OCI-LY7 (cell line): ENCODE data around the gene MCF2L2. TPM values are rescaled to one million over a fixed set of nuclear protein-coding genes. Genes with fewer than 3 reads are reported as not detected.
A peak's percentile ranks its signal among the peaks of the same experiment; 100 is the strongest.

Experiments
- BruUV-seq: library from RNA; stranded (reverse); fragments of 400-500 nt; replicated peaks from 2 replicates; lab custom pipeline; 2021; lab: Mats Ljungman, UMichigan
- CTCF ChIA-PET: fragments of 300-600 bp; sonication (Branson Sonifier 250); formaldehyde crosslinking; loops from one replicate; lab custom pipeline; 2022; ENCODE audit warnings: antibody characterized with exemption; ENCODE audit not compliant: unreplicated experiment; lab: Charles Lee
- POLR2A ChIA-PET: fragments of 300-600 bp; sonication (Branson Sonifier 250); formaldehyde crosslinking; loops from one replicate; lab custom pipeline; 2022; ENCODE audit warnings: antibody characterized with exemption; lab: Charles Lee
- DNase-seq: peaks from one replicate; pipeline ENCODE4 v3.0.0-alpha.2; 2015; ENCODE audit warnings: low spot score
- H2AFZ ChIP-seq: fragments of 200-600 bp; sonication (generic), shearing (Covaris generic); 2 replicates; pipeline ENCODE4 v1.6.1; 2014; ENCODE audit warnings: mild to moderate bottlenecking, antibody characterized with exemption, low read length, moderate library complexity
- H3K27ac ChIP-seq: fragments of 200-600 bp; sonication (generic); 2 replicates; pipeline ENCODE4 v1.5.1; 2014; ENCODE audit warnings: mixed run types, low read depth, mild to moderate bottlenecking, moderate library complexity, low read length, inconsistent platforms; ENCODE audit not compliant: poor library complexity, severe bottlenecking
- H3K36me3 ChIP-seq: fragments of 200-600 bp; sonication (generic); 2 replicates; pipeline ENCODE4 v1.6.1; 2014; ENCODE audit warnings: mild to moderate bottlenecking, antibody characterized with exemption, low read length, moderate library complexity, mixed read lengths; ENCODE audit not compliant: insufficient read depth
- H3K4me1 ChIP-seq: fragments of 200-600 bp; sonication (generic); 2 replicates; pipeline ENCODE4 v1.5.1; 2014; ENCODE audit warnings: mild to moderate bottlenecking, low read length; ENCODE audit not compliant: insufficient read depth, poor library complexity, severe bottlenecking
- H3K4me2 ChIP-seq: fragments of 200-600 bp; sonication (generic); 2 replicates; pipeline ENCODE4 v1.6.1; 2014; ENCODE audit warnings: mild to moderate bottlenecking, low read length
- H3K4me3 ChIP-seq: fragments of 200-600 bp; sonication (generic); 2 replicates; pipeline ENCODE4 v1.5.1; 2014; ENCODE audit warnings: mild to moderate bottlenecking, low read depth, low read length; ENCODE audit not compliant: poor library complexity, severe bottlenecking
- H3K79me2 ChIP-seq: fragments of 200-600 bp; sonication (generic); 2 replicates; pipeline ENCODE4 v1.6.1; 2016; ENCODE audit warnings: low read depth, mild to moderate bottlenecking, low read length, moderate library complexity, mixed read lengths; ENCODE audit not compliant: insufficient read depth
- H3K9me2 ChIP-seq: fragments of 200-600 bp; sonication (generic); 2 replicates; pipeline ENCODE4 v1.6.1; 2016; ENCODE audit warnings: mild to moderate bottlenecking, low read length, mixed read lengths; ENCODE audit not compliant: insufficient read depth
- H3K9me3 ChIP-seq: fragments of 200-600 bp; sonication (generic); 2 replicates; pipeline ENCODE4 v1.6.1; 2014; ENCODE audit warnings: mild to moderate bottlenecking, mixed run types, low read length, mixed read lengths
- H4K20me1 ChIP-seq: fragments of 200-600 bp; sonication (generic); 2 replicates; pipeline ENCODE4 v1.6.1; 2014; ENCODE audit warnings: mild to moderate bottlenecking, antibody characterized with exemption, low read length, moderate library complexity, mixed read lengths; ENCODE audit not compliant: insufficient read depth
- CTCF ChIP-seq: fragments of 200-600 bp; sonication (generic); conservative IDR thresholded peaks from 2 replicates; pipeline ENCODE4 v1.5.1; 2014; ENCODE audit warnings: mild to moderate bottlenecking, antibody characterized with exemption, low read length, moderate library complexity, mixed read lengths
- EZH2phosphoT487 ChIP-seq: fragments of 200-600 bp; sonication (generic); IDR thresholded peaks from 2 replicates; pipeline ENCODE4 v1.6.1; 2018; ENCODE audit warnings: low read depth, borderline replicate concordance, mild to moderate bottlenecking, mixed run types, antibody characterized with exemption, low read length, moderate library complexity, mixed read lengths
- intact Hi-C: fragments of 100-400 bp; cut with micrococcal nuclease; formaldehyde crosslinking; loops from one replicate; pipeline ENCODE4 v1.10.0; 2022; ENCODE audit not compliant: unreplicated experiment
- total RNA-seq, 2 experiments: library from RNA; depleted of rRNA in 1 of 2; stranded (reverse); fragments of >200 nt in 1 of 2; shearing (Covaris generic) in 1 of 2; gene quantifications; 2 replicates each; pipeline ENCODE4 v1.2.3, GENCODE V29; 2014 to 2022

MCF2L2 gene
- total RNA-seq, 2 experiments from 2014 or later = 6.6 to 8.0 TPM

GRCh38 chr3:183464480-183464879 lies 36.1 kb upstream of the MCF2L2 start:
- no peaks in the 10 kb centered on the region for H3K9me2 ChIP-seq
- no peak overlapping the region for H3K4me2 ChIP-seq
- ChIA-PET CTCF (no interaction called here), POLR2A (interaction anchor here (0.6 kb wide), 1 partner anchor 184 kb away, joined by 5 read pairs; no protein-coding TSS in a partner anchor)
- no TSS peak for BruUV-seq
- no peaks in the 10 kb centered on the region for H3K36me3 ChIP-seq
- H3K4me3 ChIP-seq = no peak overlapping the region
- H3K4me1 ChIP-seq = peaks cover 24% of the 10 kb centered on the region
- H3K27ac ChIP-seq = no peak overlapping the region
- DNase-seq = no peak
- TF ChIP-seq CTCF (no peak), EZH2phosphoT487 (no peak)
- no peaks in the 10 kb centered on the region for H3K79me2 ChIP-seq
- no peaks in the 10 kb centered on the region for H3K9me3 ChIP-seq
- no peak overlapping the region for H2AFZ ChIP-seq
- intact Hi-C loops = no loop called here
- no peaks in the 10 kb centered on the region for H4K20me1 ChIP-seq

DNA sequence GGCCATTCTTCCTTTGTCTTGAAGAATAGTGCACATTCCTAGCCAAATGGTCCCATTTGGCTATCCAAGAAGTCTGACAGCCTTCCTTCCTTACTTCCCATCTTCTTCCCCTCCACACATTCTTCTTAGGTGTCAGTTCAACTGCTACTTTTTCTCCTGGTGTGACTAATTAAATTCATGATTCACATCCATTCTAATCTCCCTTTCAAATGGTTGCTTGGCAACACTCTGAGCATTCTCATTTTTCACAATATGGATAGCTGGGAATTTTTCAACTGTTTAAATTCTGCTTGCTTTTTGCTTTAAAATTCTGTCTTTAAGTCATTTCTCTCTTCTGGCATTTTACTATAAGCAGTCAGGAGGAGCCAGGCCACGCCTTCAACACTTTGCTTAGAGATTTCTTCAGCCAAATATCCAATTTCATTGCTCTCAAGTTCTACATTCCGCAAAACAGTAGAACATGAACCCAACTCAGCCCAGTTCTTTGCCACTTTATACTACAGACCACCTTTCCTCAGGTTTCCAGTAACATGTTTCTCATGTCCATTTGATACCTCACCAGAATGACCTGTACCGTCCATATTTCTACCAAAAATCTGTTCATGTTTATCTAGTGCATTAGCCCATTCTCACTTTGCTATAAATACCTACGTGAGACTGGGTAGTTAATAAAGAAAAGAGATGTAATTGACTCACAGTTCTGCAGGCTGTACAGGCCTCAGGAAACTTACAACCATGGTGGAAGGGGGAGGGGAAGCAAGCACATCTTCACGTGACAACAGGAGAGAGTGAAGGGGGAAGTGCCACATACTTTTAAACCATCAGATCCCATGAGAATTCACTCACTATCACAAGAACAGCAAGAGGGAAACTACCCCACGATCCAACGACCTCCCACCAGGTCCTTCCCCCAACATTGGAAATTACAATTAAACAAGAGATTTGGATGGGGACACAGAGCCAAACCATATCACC lies 31.9 kb upstream of the MCF2L2 start:
- no peaks in the 10 kb centered on the region for H3K36me3 ChIP-seq
- no TSS peak for BruUV-seq
- H3K9me3 ChIP-seq = no peaks in the 10 kb centered on the region
- no peak overlapping the region for H3K4me3 ChIP-seq
- H3K27ac ChIP-seq = no peak overlapping the region
- no peaks in the 10 kb centered on the region for H3K9me2 ChIP-seq
- TF ChIP-seq CTCF = no peak
- no peak for TF ChIP-seq EZH2phosphoT487
- no peak overlapping the region for H3K4me2 ChIP-seq
- peak overlapping the region; percentile 67; the same call in 1 of the 2 replicates for H2AFZ ChIP-seq
- H3K79me2 ChIP-seq = no peaks in the 10 kb centered on the region
- intact Hi-C loops = no loop called here
- no peaks in the 10 kb centered on the region for H4K20me1 ChIP-seq
- ChIA-PET POLR2A (interaction anchor here (0.8 to 0.9 kb wide), 2 partner anchors 13 to 355 kb away, joined by 3 read pairs; no protein-coding TSS in a partner anchor), CTCF (no interaction called here)
- DNase-seq = peak; percentile 49
- peaks cover 8% of the 10 kb centered on the region for H3K4me1 ChIP-seq
